HepG2 (cell line): ENCODE data around the gene LILRB5. TPM values are rescaled to one million over a fixed set of nuclear protein-coding genes. Genes with fewer than 3 reads are reported as not detected.

Source experiments
- ATAD3A ChIP-seq: sonication (generic); formaldehyde crosslinking; IDR thresholded peaks from 2 replicates; pipeline ENCODE4 v1.4.0; 2020; ENCODE audit warnings: missing genetic modification reagents
- CREB3 ChIP-seq: sonication (generic); formaldehyde crosslinking; IDR thresholded peaks from 2 replicates; pipeline ENCODE4 v1.5.0; 2020; ENCODE audit warnings: missing genetic modification reagents
- DMAP1 ChIP-seq: IDR thresholded peaks from 2 replicates; pipeline ENCODE4 v1.6.1; 2016
- DZIP1 ChIP-seq: sonication (generic); formaldehyde crosslinking; IDR thresholded peaks from 2 replicates; pipeline ENCODE4 v1.5.0; 2020; ENCODE audit warnings: mild to moderate bottlenecking, missing genetic modification reagents
- ETV5 ChIP-seq: IDR thresholded peaks from 2 replicates; pipeline ENCODE4 v1.6.1; 2018; ENCODE audit warnings: missing biosample characterization, missing genetic modification reagents, inconsistent platforms, borderline replicate concordance
- GPN1 ChIP-seq: sonication (generic); formaldehyde crosslinking; IDR thresholded peaks from 2 replicates; pipeline ENCODE4 v1.5.1; 2020; ENCODE audit warnings: missing genetic modification reagents, borderline replicate concordance
- IRX3 ChIP-seq: sonication (generic); formaldehyde crosslinking; IDR thresholded peaks from 2 replicates; pipeline ENCODE4 v1.8.1; 2023; ENCODE audit warnings: mild to moderate bottlenecking, low read depth, missing genetic modification reagents, borderline replicate concordance
- KDM4B ChIP-seq: sonication (generic); formaldehyde crosslinking; IDR thresholded peaks from 2 replicates; pipeline ENCODE4 v1.4.0; 2020; ENCODE audit warnings: missing genetic modification reagents
- KLF11 ChIP-seq: IDR thresholded peaks from 2 replicates; pipeline ENCODE4 v1.6.1; 2016; ENCODE audit warnings: missing compliant biosample characterization
- MIER3 ChIP-seq: IDR thresholded peaks from 2 replicates; pipeline ENCODE4 v1.6.1; 2016; ENCODE audit warnings: missing compliant biosample characterization, borderline replicate concordance
- MIXL1 ChIP-seq: IDR thresholded peaks from 2 replicates; pipeline ENCODE4 v1.6.1; 2016
- PBX2 ChIP-seq: IDR thresholded peaks from 2 replicates; pipeline ENCODE4 v1.6.1; 2016; ENCODE audit warnings: control low read depth
- SMARCE1 ChIP-seq: fragments of 450-650 bp; IDR thresholded peaks from 2 replicates; pipeline ENCODE4 v1.6.1; 2017; ENCODE audit warnings: borderline replicate concordance
- TCF7 ChIP-seq: sonication (generic); IDR thresholded peaks from 2 replicates; pipeline ENCODE4 v1.6.1; 2016; ENCODE audit warnings: antibody characterized with exemption, low read depth
- ZNF547 ChIP-seq: sonication (generic); formaldehyde crosslinking; IDR thresholded peaks from 2 replicates; pipeline ENCODE4 v1.5.1; 2020; ENCODE audit warnings: mild to moderate bottlenecking, missing genetic modification reagents
- ZNF713 ChIP-seq: sonication (generic); formaldehyde crosslinking; IDR thresholded peaks from 2 replicates; pipeline ENCODE4 v1.4.0; 2020; ENCODE audit warnings: mild to moderate bottlenecking, missing genetic modification reagents
- polyA plus RNA-seq, 8 experiments: library from polyadenylated mRNA; depleted of rRNA in 3 of 8; stranded (reverse) in 7 of 8; unstranded in 1 of 8; fragments of >200 nt; fragmentation: Illumina TruSeq in 4 of 8; extraction: Trizol in 4 of 8; gene quantifications; 2 replicates each; pipeline versions ENCODE4 v1.2.1 to v1.2.3, GENCODE V29; 2011 to 2016; ENCODE audit warnings: low read depth in 4 of 8, missing spikeins in 1 of 8, mixed read lengths in 1 of 8; ENCODE audit not compliant: insufficient read depth in 1 of 8
- total RNA-seq, 5 experiments: library from RNA; depleted of rRNA; stranded (reverse); fragments of >200 nt; fragmentation: Illumina TruSeq; extraction: Trizol; gene quantifications; 2 replicates each; pipeline ENCODE4 v1.2.3, GENCODE V29; 2016; ENCODE audit warnings: low read depth in 1 of 5
- TF ChIP-seq, protein P1 (sequence below): sonication (generic); formaldehyde crosslinking; IDR thresholded peaks from 2 replicates; pipeline ENCODE4 v1.8.1; 2023; ENCODE audit warnings: missing genetic modification reagents, inconsistent platforms, borderline replicate concordance
- TF ChIP-seq, protein P2 (sequence below): sonication (generic); formaldehyde crosslinking; IDR thresholded peaks from 2 replicates; pipeline ENCODE4 v1.5.0; 2020; ENCODE audit warnings: missing genetic modification reagents
- TF ChIP-seq, protein P3 (sequence below): IDR thresholded peaks from 2 replicates; pipeline ENCODE4 v1.6.1; 2016
- TF ChIP-seq, protein P4 (sequence below): sonication (generic); formaldehyde crosslinking; IDR thresholded peaks from 2 replicates; pipeline ENCODE4 v1.8.0; 2022; ENCODE audit warnings: mild to moderate bottlenecking, missing genetic modification reagents, moderate library complexity

LILRB5 gene
- total and polyA plus RNA-seq, 2 of the 13 experiments (the other 11 are each of a cell fraction or from before 2014, with no cell fraction given), result not detected

GRCh38 chr19:54209811-54210494, 47.1 kb downstream of the LILRB5 start (continued):
- TF ChIP-seq, protein P1, sequence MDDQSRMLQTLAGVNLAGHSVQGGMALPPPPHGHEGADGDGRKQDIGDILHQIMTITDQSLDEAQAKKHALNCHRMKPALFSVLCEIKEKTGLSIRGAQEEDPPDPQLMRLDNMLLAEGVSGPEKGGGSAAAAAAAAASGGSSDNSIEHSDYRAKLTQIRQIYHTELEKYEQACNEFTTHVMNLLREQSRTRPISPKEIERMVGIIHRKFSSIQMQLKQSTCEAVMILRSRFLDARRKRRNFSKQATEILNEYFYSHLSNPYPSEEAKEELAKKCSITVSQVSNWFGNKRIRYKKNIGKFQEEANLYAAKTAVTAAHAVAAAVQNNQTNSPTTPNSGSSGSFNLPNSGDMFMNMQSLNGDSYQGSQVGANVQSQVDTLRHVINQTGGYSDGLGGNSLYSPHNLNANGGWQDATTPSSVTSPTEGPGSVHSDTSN (CRISPR knock-in tag), result no peak
- TF ChIP-seq KDM4B, result no peak
- no peak; the same call in 1 of the 2 replicates for TF ChIP-seq ZNF547
- TF ChIP-seq DZIP1 (CRISPR knock-in tag), result no peak
- TF ChIP-seq IRX3 (CRISPR knock-in tag), result no peak
- no peak for TF ChIP-seq ZNF713 (CRISPR knock-in tag)
- TF ChIP-seq SMARCE1, result no peak
- TF ChIP-seq TCF7, result peak; percentile 10; the same call in 1 of the 2 replicates
- no peak for TF ChIP-seq GPN1 (CRISPR knock-in tag)
- no peak for TF ChIP-seq ATAD3A (CRISPR knock-in tag)
- TF ChIP-seq, protein P2, sequence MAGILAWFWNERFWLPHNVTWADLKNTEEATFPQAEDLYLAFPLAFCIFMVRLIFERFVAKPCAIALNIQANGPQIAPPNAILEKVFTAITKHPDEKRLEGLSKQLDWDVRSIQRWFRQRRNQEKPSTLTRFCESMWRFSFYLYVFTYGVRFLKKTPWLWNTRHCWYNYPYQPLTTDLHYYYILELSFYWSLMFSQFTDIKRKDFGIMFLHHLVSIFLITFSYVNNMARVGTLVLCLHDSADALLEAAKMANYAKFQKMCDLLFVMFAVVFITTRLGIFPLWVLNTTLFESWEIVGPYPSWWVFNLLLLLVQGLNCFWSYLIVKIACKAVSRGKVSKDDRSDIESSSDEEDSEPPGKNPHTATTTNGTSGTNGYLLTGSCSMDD (CRISPR knock-in tag), result no peak
- TF ChIP-seq MIER3, result peak; percentile 95
- TF ChIP-seq, protein P3, sequence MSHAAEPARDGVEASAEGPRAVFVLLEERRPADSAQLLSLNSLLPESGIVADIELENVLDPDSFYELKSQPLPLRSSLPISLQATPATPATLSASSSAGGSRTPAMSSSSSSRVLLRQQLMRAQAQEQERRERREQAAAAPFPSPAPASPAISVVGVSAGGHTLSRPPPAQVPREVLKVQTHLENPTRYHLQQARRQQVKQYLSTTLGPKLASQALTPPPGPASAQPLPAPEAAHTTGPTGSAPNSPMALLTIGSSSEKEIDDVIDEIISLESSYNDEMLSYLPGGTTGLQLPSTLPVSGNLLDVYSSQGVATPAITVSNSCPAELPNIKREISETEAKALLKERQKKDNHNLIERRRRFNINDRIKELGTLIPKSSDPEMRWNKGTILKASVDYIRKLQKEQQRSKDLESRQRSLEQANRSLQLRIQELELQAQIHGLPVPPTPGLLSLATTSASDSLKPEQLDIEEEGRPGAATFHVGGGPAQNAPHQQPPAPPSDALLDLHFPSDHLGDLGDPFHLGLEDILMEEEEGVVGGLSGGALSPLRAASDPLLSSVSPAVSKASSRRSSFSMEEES (CRISPR knock-in tag), result peak; percentile 67
- 0 out of 2 replicates have a peak, but pooled peaks have one; percentile 17 for TF ChIP-seq KLF11 (CRISPR knock-in tag)
- 0 out of 2 replicates have a peak, but pooled peaks have one; percentile 30 for TF ChIP-seq ETV5 (CRISPR knock-in tag)
- TF ChIP-seq, protein P4, sequence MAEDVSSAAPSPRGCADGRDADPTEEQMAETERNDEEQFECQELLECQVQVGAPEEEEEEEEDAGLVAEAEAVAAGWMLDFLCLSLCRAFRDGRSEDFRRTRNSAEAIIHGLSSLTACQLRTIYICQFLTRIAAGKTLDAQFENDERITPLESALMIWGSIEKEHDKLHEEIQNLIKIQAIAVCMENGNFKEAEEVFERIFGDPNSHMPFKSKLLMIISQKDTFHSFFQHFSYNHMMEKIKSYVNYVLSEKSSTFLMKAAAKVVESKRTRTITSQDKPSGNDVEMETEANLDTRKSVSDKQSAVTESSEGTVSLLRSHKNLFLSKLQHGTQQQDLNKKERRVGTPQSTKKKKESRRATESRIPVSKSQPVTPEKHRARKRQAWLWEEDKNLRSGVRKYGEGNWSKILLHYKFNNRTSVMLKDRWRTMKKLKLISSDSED (CRISPR knock-in tag), result no peak
- TF ChIP-seq DMAP1 (CRISPR knock-in tag), result no peak; the same call in 1 of the 2 replicates
- TF ChIP-seq PBX2 (CRISPR knock-in tag), result no peak
- TF ChIP-seq CREB3 (CRISPR knock-in tag), result no peak
- TF ChIP-seq MIXL1 (CRISPR knock-in tag), result peak; percentile 67
